Activated CD4-positive, alpha-beta T cell treated with anti-CD3 and anti-CD28 coated beads, Interleukin-2, amount 50 U/mL, for 4 hours (primary cell): ENCODE results near the gene CDH4.

Experiments
- DNase-seq, 2 experiments: peaks; one replicate each; pipeline ENCODE4 v3.0.0-alpha.2; 2020

The CDH4 gene

DNA sequence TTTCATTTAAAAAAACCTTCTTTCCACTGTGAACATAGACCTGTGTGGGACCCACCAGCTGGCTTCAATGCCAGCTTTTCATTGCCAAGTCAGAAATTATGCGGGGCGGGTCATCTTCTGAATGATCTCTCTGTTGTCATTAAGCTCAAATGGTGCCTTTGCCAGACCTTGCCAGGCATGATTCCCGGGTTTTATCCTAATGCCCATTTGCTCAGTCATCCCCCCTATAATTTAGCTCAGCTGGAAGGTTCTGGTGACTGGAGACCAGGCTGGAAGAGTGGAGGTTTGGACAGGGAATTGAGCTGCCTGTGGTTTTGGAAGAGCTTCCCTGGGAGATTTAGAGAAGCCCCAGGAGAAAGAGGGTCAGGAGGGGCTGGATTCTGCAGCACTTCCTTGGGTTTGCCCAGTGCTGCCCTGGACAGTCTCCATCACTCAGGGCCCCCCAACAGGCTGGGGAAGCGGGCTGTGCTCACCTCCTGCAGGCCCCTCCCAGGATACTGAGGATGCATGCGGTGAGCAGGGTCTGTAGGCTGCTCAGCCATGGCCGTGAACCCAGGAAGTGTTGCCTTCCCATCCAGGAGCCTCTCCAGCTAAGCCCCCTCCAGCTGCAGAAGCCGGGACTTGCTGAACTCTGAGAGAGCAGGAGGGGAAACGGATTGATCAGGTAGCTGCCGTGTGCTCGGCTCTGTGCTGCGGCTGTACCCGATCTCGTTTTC lies 273.0 kb downstream of the CDH4 start:
- no peak for DNase-seq

DNA sequence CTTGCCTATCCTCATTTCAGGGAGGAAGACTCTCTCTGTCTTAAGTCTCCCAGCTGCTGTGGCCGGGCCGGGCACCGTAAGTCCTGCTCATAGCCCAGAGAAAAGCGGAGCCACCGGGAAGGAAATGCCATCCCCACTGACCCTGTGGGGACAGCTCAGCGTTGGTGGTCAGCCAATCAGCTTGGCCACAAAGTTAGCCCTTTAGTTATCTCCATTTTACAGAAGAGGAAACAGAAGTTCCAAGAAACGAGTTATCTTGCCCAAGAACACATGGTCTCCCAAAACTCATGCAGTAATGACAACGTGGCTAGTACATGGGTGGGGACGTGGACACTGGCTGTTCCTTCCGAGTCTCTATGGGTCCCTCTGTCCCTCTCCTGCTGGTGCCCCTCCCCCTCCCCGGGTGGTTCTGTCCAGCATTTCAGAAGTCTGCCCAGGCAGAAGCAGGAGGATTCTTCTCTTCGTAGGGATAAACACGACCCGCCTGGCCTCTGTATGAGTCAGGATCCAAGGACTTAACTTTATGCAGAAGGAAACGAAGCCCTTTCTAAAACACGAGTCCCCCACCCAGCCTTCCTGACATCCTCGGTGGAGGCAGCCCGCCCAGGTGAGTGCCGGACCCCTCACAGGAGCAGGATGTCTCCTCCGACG lies 273.8 kb downstream of the CDH4 start:
- no peak for DNase-seq

DNA sequence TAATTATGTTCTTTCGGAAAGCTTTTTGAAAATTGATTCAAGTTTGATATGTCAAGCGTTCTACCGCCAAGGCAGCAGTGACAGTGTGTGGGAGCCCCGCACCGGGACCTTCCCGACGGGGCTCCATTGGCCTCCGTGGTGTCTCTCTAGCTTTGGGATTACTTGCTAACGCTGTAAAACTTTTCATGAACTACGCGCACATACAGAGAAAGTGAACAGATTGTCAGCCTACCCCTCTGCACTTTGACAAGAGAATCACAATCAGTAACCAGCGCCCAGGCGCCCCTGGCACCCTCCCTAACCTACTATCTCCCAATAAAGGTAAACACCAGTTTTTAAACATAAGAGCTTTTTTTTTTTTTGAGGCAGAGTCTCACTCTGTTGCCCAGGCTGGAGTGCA lies 274.8 kb downstream of the CDH4 start:
- no peak for DNase-seq

DNA sequence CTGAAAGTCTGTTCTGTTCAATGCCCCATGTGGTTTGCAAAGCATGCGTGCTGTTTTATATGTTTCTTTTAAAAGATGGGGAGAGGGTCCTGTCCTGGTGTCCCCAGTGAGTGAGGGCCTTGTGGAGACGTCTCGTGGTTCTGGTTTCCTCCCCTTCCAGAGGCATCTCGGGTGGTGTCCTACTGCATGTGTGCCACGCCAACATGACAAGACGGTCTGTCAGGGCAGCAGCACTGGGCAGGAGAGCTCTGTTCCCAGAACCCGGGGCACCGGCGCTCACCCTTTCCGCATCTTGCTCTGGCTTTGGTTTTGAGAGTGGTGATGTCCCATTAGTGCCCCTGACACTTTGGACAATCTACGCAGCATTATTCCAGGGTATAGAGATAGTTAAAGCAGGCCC lies 275.6 kb downstream of the CDH4 start:
- no peak for DNase-seq

DNA sequence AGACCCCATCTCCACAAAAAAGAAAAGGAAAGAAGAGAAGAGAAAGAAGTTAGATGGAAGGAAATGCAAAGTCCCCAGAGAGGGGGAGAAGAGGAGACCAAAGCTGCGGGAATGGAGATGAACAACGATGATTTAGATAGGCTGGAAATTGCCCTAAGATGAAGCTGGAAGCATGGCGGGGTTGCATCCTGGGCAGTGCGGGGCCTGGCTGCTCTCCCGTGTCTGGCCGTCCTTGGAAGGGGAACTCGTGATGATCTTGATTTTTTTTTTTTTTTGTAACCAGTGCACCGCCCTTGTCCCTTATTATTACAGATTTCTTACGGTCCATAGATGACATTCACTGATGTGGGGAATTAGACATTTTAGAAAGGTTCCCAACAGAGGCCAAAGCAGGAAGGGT lies 276.5 kb downstream of the CDH4 start:
- DNase-seq = no peak

DNA sequence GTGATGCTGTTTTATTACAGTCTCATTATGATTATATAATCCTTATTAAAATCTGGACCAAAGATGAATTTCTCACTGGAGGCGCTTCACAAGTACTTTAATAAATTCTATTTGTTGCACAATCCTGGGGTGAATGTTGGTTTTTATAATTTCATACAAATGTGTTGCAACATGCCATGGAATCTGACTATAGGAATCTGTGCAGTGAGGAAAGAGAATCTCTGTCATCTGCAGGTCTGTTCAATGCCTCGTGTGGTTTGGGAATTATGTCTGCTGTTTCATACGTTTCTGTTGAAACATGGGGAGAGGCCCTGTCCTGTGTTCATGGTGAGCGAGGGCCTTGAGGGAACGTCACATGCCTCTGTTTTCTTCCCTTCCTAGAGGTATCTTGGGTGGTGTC lies 277.3 kb downstream of the CDH4 start:
- DNase-seq = no peak

DNA sequence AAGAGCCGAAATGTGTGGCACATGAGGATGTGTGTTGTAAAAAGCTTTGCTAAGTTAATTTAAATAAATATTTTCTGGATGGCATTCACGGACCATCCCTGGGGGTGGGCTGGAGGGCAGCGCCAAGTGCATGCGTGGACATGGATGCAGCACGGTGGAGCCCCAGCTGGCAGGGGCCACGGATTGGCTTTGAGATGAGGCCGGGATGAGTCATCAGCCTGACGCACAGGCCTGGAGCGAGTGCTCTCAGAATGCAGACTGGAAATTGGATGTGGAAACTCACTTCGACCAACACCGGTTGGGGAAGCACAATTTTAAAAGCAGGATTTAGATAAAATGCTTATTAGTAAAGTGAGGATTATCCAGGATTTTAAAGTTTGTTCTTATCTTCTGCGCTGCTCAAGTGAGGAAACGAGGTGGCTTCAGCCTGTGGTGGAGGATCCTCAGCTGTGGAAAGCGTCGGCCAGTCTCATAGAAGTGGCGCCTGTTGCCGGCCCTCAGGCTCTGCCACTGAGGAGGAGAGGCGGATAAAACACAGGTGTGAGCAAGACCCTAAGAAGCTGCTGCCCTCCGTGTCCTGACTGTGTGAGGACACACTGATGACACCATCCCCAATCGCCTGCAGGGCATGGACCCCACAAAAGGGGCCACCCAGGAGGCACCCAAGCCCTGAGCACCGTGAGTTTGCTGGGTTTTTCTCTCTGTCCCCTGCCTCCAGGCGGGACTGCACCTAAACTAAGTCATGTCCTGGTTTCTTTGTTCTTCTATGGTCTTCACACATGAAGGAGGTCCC lies 279.7 kb downstream of the CDH4 start:
- no peak for DNase-seq

DNA sequence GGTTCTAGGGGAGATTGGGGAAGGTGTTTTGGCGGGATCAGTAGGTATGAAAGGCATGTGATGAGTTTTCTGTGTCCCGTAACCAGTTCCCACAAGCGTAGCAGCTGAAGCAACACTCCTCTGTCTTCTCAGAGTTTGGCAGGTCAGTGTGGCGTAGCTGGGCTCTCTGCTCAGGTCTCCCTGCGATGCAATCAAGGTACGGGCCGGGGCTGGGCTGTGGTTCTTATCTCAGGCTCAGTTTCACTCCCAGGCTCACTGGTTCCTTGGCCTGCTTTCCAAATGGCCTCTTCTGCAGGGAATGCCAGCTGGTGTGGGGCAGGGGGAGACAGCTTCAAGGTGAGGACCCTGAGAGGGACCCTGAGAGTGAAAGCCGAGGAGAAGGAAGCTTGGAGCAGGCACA lies 280.7 kb downstream of the CDH4 start:
- DNase-seq = no peak

DNA sequence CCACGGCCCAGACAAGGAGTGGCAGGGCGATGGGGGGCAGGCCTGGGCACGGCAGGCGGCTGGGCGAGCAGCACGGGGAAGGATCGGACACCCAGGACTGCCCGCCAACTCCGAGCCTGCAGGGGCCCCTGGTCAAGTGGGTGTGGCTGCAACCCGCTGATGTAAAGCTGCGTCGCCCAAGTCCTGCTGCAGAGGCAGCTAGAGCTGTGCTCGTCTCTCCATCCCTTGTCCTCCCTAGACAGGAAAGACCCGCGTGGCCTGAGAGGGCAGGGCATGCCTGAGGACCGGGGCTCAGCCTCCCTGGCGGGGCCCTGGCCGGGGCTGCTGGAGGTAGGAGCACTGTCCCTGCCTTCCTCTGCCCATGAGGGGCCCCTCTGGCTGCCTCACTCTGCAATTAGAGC lies 281.2 kb downstream of the CDH4 start:
- DNase-seq = no peak

DNA sequence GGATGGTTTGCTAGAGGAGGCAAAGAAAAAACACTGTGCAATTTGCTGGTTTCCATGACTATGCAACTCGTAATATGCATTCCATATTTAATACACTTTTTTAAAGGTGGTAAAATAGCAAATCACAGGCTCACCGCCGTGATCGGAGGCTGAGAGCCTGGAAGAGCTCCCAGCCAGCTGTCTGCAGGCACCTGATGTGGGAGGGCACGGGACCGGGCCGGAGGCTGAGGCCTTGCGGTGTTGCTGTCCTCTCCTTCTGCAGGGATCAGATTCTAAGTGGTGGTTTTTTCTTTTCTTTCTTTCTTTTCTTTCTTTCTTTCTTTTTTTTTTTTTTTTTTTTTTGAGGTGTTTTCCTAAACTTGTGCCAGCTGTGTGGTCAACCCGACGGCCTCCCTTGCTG lies 282.3 kb downstream of the CDH4 start:
- DNase-seq = no peak

DNA sequence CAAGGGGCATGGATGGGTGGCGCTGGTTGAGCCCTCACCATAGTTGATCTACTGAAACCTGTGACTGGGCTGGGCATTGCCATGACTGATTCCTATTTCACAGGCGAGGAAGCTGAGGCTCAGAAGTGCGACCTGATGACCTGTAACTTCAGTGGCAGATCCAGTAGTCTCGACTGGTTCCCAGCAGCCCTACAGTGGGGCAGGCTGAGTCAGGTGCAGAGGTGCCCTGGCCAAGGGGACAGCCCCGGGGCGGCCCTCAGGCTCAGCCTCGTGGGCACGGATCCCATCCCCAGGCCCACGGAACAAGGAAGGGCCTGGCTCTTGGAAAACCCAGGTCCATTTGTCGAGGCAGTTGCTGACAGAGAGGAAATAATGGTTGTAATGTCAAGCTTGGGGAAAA lies 283.0 kb downstream of the CDH4 start:
- no peak for DNase-seq

DNA sequence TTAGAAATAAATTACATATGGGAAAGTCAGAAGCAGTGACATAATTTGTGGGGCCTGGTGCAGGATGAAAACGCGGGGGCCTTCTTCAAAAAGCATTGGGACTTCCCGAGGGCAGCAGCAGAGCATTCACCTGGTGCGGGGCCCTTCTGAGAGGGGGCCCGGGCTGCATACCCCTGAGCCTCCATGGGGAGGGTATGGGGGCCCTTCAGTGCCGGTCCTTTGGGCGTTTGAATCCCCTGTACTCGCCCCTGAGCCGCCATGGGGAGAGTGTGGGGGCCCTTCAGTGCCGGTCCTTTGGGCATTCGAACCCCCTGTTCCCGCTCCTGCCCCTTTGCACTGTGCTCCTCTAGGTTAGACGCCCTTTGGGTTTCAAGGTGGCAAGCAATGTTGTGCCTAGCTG lies 283.5 kb downstream of the CDH4 start:
- DNase-seq = no peak

DNA sequence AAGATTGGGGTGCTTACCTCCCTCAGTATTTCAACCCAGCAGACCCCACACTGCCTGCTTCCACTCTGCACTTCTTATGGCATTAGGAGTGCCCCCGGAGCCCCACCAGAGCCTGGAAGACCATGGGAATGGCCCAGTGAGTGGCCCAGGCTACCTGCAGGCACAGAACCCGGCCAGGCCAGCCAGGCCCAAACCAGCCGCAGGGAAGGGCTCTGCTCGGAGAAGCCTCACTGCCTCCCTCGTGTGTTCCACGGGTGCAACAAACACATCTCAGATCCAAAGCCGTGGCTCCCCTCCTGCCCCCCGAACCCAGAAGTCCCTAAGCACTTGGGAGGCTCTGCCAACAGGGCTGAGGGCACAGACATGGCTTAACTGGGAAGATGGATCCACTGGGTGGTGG lies 283.9 kb downstream of the CDH4 start:
- no peak for DNase-seq

DNA sequence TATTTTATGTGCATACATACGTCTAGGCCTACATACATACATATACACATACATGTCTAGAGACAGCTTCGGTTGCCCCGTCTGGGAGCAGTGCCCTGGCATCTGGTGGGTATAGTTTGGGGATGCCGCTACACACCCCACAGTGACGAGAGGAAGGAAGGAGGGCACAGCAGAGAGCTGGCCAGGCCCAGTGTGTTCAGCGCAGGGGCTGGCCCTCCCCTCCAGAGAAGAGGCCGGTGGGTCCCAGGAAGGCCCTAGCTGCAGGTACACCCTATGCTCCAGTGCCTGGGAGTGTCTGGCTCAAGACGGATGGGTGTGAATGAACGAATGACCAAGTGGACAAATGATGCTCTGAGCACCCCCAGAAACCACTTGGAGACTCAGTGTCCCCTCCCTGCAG lies 284.6 kb downstream of the CDH4 start:
- no peak for DNase-seq

DNA sequence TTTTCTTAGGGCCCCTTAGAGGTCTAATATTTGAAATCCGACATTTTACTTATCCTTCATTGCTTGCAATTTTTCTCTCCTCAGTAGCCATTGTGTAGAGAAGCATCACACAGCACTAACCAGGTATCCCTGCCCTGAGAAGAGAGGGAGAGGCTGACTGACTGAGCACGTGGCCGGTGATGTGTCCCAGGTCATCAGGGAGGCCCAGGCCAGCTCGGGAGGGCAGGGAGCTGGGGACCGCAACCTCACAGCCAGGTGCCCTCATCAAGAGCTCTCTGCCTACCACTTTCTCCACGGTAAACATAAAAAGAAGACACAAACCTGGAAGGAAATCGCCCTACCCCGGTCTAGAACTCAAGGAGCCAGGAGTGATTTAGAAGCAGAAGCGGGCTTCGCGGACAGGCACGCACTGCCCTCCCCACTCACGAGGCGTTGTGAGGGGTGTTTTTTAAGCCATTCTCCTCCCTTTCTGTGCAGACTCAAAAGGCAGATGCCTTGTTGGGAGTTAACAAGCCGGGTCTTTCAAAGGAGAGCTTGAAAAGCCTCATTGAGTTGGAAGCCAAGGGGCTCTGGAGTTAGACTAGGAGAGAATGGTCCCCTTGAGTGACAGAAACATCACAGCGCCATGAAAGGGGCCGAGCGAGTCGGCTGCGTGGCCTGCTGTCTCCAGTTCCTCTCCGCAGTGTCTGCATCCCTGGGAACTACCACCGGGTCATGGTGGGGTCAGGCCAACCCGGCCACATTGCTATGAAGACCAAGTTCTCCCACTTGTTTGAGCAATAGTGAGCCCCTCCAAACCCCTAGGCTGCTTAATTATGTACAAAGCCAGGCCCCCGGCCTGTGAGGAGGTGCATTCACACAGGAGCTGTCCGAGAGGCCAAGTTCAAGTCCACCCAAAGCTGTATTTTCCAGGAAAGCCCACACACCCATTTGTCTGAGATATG lies 285.4 kb downstream of the CDH4 start:
- DNase-seq = no peak

DNA sequence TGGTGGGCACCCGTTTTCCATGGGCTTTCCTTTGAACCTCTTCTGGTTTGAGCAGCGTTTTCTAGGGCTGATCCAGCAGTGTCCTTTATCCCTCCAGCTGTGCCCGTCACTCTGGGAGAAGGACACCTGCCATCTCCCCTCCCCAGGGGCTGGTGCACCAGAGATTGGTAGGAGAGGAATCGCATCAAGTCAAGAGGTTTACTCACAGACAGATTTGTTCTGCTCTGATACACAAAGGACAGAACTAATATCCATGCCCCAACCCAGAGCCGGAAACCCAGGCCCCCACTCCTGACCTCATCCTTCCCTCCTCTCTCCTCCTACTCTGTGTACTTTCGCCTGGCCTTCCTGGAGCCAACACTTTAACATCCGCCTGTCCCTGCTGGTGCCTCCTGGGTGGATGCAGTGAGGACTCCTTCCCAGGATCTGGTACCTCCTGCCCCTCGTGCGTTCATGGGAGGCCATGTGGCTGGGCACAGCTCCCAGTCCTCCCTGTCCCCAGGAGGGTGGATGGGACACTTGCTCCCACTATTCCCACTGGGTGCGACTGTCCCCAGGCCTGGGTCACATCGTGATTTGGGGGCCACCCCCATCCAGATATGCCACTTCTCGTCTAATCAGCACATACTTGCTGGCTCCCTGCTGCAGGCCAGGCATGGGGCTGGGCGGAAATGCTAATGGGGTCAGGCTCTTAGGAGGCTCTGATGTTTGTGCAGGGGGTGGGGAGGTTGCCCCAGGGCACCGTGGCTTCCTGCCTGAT lies 286.3 kb downstream of the CDH4 start:
- no peak for DNase-seq

DNA sequence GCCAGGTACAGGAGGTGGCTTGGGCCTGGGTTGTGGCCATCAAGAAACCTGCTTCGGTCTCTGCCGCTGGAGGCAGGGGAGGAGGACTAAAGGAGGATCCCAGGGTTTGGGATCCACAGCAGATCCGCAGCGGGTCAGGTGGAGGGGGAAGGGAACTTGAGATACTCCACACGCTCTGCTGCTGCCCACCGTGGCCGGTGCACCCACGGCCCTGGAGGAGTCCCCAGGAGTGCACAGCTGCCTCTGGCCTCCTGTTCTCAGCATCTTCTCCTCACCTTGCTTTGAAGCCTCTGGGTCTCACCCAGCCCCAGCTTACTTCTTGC lies 286.8 kb downstream of the CDH4 start:
- no peak for DNase-seq

DNA sequence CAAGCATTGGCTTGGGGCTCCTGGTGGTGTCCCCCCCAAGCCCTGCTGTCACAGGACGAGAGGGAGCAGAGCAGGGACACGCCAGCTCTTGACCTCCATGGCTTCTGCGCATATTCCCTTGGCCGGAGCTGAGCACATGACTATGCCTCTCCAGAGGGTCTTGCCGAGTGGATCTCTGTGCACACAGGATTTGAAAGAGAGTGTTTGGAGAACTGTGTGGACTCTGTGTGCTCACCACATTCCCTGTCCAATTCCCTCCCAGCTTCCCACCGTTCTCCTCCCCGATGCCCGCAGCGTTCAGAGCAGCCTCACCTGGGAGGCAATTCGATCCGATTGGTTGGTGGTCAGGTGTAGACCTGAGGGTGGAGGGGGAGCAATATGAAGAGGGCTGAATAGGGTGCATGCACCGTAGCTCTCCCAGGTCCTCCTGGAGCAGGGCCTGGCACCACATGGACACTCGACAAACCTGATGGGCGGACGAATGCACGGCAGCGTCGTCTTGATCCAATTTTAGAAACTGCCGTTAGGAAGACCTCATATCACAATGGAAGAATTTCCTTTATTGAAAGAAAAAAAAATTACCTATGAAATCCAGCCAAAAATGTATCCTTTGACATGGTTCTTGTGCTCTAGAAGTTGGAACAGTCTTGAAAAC lies 287.8 kb downstream of the CDH4 start:
- DNase-seq = no peak

DNA sequence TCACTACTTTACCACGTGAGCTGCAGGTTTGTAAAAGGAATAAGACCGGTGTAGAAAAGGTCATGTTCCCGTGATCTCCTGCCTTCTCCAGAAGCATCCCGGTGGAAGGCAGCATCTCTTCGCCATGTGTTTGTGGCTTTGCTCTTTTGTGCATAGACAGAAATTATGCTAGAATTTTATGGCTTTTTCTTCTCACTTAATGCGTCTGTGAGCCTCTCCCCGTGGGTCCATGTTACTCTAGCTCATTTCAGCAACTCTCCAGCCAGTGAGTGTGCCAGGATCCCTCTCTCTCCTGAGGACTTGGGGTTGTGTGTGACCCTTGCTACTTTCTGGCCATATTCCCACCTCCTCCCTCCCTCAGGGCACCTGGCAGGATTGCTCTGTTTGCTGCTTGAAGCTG lies 289.5 kb downstream of the CDH4 start:
- DNase-seq = no peak

DNA sequence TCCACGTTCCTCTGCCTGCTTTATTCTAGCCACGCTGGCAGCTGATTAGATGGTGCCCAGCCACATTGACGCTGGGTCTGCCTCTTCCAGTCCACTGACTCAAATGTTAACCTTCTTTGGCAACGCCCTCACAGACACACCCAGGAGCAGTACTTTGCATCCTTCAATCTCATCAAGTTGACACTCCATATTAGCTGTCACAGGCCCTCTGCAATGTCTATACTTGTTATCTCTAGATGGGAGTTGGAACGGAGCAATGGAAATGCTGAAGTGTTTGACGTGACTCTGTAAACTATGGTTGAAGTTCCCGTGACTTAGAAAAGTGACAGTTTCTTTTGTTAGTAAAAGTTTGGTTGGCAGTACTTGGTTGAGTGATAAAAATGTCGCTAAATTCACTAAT lies 291.0 kb downstream of the CDH4 start:
- DNase-seq = no peak

DNA sequence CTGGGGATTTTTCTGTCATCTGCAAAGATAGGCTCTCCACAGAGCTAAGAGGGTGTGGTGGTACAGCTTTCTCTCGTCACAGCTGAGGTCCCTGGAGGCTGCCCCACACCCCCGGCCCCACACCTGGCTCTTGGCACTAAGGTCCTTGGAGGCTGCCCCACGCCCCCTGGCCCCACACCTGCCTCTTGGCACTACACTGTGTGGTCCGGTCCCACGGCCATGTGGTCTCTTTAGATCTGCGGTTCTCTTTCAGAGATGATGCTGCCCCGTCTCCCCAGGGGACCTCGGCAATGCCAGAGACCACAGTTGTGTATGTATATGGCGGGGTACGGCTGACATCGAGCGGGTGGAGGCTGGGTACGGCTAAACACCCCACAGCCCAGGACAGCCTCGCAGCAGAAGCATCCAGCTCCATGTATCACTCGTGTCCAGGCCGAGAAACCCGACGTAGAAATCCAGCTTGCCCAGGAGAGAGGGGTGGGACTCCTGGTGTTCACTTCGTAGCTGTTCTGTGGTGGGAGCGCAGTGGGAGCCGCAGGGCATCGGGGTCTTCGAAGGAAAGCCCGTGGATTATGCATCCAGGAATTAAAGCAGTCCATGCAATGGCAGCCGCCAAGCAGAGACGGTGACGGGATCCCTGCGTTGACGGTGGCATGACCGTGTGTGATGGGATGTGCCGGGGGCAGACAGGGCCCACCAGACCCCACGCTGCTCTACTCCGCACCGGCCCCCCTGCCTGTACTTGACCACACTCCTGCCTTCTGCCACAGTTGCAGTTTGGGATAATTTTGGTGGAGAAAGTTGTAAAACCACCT lies 292.1 kb downstream of the CDH4 start:
- DNase-seq = no peak
